Aortic smooth muscle cell (primary cell): ENCODE measurements around the gene SLC22A25. TPM values are rescaled to one million over a fixed set of nuclear protein-coding genes. Genes with fewer than 3 reads are reported as not detected.

Experiments used
- total RNA-seq: library from RNA; depleted of rRNA; stranded (reverse); fragments of >200 nt; gene quantifications from 2 replicates; pipeline ENCODE4 v1.2.3, GENCODE V29; 2014

The SLC22A25 gene
- not detected in 2 replicates for total RNA-seq

GRCh38 chr11:63243533-63243932 is at the start of gene SLC22A25:
SLC22A25 (minus strand) TSS chr11:63243599; CDS start chr11:63229652, 13,947 bp downstream.

Other genes starting within 250 kb of the SLC22A25 start
- not detected in 2 replicates for gene SLC22A8, start 227.8 kb downstream of the SLC22A25 start, total RNA-seq
- gene SLC22A24, start 99.4 kb downstream of the SLC22A25 start, total RNA-seq: not detected in 2 replicates
- not detected in 2 replicates for gene SLC22A9, start 126.2 kb upstream of the SLC22A25 start, total RNA-seq
- not detected in 2 replicates for gene PLAAT5, start 247.6 kb upstream of the SLC22A25 start, total RNA-seq